ENCODE results near the gene TIPRL.
"Not testable (repeated sequence)": the region's sequence is repeated elsewhere in the genome, so short reads cannot be mapped to it uniquely, and the experiment has no call there.

TIPRL gene

DNA sequence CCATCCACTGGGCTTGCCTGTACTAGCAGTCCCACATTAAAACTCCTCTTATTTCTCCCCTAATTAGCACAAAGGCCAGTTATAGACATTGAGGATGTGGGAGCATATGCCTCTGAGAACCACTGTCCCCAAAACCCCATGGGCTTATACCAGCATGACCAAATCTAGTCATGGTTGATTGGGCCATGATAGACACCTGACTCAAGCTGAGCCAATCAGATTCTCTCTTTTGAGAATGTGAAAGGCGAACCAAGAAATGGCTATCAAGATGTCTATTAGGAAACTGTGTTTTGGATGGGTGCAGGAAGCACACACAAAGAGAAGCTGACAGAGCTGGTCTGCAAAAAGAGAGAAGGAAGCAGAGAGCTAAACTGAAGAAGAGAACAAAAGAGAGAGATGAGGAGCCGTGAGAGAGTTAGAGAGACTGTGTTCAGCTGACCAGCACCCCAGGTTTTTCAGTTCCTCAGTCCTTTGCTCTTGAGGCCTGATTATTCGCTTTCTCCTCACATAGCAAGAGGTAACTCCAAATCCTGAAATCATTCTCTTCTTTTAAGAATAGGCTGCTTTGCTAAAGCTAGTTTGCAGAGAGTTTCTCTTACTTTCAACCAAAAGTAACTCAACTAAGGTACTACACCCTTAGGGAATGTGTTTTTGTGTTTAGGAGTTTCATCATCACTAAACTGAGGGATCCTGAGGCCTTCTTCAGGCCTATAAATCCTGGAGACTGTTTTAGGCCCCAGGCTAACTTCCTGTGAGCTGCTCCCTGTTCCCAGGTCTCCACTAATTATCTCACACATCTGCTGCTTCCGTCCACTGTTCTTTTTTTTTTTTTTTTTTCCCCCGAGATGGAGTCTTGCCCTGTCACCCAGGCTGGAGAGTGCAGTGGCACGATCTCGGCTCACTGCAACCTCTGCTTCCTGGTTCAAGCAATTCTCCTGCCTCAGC, 7.9 kb upstream of the TIPRL start:
- no peak overlapping the region for H3K4me3 ChIP-seq (ENCODE audit: low read depth, low read length)
- no peaks in the 10 kb centered on the region for H3K27me3 ChIP-seq (ENCODE audit: insufficient read depth, low read depth, severe bottlenecking)
- no peak overlapping the region for H3K27ac ChIP-seq
- H3K36me3 ChIP-seq, result no peaks in the 10 kb centered on the region
- no peak for DNase-seq
- H3K9me3 ChIP-seq (ENCODE audit: severe bottlenecking), result no peaks in the 10 kb centered on the region
- TF ChIP-seq, protein P1, sequence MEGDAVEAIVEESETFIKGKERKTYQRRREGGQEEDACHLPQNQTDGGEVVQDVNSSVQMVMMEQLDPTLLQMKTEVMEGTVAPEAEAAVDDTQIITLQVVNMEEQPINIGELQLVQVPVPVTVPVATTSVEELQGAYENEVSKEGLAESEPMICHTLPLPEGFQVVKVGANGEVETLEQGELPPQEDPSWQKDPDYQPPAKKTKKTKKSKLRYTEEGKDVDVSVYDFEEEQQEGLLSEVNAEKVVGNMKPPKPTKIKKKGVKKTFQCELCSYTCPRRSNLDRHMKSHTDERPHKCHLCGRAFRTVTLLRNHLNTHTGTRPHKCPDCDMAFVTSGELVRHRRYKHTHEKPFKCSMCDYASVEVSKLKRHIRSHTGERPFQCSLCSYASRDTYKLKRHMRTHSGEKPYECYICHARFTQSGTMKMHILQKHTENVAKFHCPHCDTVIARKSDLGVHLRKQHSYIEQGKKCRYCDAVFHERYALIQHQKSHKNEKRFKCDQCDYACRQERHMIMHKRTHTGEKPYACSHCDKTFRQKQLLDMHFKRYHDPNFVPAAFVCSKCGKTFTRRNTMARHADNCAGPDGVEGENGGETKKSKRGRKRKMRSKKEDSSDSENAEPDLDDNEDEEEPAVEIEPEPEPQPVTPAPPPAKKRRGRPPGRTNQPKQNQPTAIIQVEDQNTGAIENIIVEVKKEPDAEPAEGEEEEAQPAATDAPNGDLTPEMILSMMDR (IDR thresholded peaks at IDR 0.05; ENCODE audit: low read depth, low read length), result no peak

DNA sequence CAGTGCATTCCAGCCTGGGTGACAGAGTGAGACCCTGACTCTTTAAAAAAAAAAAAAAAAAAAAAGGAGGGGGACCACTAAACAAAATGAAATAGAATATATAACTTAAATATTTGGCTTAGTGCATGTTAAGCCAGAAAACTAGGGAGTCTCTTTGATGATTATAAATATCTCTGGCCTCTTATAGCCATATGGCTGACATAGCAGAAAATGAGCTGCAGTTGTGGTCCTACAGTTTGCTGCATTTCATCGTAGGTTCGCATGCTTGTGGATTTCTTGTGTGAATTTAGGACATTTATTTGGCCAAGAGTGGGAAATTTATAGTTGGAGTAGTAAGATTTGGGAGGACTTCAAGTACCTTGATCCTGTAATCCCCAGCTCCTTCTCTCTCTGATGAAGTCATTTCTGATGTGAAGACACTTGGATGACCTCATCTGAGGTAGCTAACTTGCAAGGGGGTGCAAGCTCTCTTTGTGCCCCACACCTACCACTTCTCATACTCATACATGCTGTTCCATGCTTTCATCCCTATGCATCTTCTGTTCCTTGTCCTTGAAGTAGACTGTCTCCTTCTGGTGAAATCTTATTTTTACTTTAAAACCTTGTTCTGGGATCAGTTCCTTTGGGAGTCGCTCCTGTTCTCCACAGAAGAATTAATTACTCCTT, 6.4 kb upstream of the TIPRL start:
- H3K36me3 ChIP-seq, result no peaks in the 10 kb centered on the region
- TF ChIP-seq, protein P1 (IDR thresholded peaks at IDR 0.05; ENCODE audit: low read depth, low read length), result no peak
- H3K27ac ChIP-seq, result no peak overlapping the region
- no peak overlapping the region for H3K4me3 ChIP-seq (ENCODE audit: low read depth, low read length)
- H3K27me3 ChIP-seq (ENCODE audit: insufficient read depth, low read depth, severe bottlenecking), result no peaks in the 10 kb centered on the region
- H3K9me3 ChIP-seq (ENCODE audit: severe bottlenecking), result no peaks in the 10 kb centered on the region
- no peak for DNase-seq

- Histone ChIP-seq H3K4me3 (ENCODE audit: low read depth, low read length) (peak overlapping the region; percentile 68), H3K27ac (no peak overlapping the region; the same call in 1 of the 2 replicates), H3K27me3 (ENCODE audit: insufficient read depth, low read depth, severe bottlenecking) (no peaks in the 10 kb centered on the region), H3K9me3 (ENCODE audit: severe bottlenecking) (no peaks in the 10 kb centered on the region), H3K36me3 (no peaks in the 10 kb centered on the region)
- no peak for DNase-seq
- TF ChIP-seq, protein P1 (IDR thresholded peaks at IDR 0.05; ENCODE audit: low read depth, low read length), result no peak
These were observed 530 bp upstream of the TIPRL start for GRCh38 chr1:168178227-168178637.

DNA sequence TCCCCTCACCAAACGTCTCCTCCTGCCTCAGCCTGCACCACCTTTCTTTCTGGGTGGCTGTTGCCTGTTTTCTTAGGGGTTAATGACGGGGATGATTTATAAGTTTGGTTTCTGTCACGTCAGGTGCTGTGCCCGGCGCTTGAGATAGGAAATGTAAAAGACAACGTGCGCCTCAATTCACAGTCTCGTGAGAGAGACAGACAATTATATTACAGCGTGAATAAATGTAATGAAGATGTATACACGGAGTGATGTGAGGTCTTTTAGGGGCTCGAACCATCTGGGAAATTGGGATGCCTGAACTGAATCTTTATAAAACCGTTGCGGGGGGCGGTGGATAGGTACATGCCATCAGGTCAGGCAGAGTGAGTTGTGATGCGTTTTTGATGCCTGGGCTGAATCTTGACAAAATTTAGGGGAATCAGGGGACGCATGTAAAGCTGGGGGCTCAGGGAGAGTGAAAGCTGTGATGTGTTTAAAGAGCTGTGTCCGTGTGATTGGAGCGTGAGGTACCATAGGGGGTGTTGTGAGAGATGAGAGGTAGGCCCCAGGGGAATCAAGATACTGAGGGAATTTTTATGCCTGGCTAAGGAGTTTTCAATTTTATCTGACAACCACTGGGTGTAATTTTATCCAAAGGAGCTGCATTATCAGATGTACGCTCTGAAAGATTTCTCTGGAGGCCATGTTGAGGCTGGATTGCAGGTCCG, 831 bp downstream of the TIPRL start:
- Histone ChIP-seq H3K9me3 (ENCODE audit: severe bottlenecking) (no peaks in the 10 kb centered on the region), H3K27me3 (ENCODE audit: insufficient read depth, low read depth, severe bottlenecking) (no peaks in the 10 kb centered on the region), H3K27ac (peak overlapping the region; percentile 76), H3K36me3 (no peaks in the 10 kb centered on the region), H3K4me3 (ENCODE audit: low read depth, low read length) (peak overlapping the region; percentile 68)
- TF ChIP-seq, protein P1 (IDR thresholded peaks at IDR 0.05; ENCODE audit: low read depth, low read length), result no peak
- no peak for DNase-seq

DNA sequence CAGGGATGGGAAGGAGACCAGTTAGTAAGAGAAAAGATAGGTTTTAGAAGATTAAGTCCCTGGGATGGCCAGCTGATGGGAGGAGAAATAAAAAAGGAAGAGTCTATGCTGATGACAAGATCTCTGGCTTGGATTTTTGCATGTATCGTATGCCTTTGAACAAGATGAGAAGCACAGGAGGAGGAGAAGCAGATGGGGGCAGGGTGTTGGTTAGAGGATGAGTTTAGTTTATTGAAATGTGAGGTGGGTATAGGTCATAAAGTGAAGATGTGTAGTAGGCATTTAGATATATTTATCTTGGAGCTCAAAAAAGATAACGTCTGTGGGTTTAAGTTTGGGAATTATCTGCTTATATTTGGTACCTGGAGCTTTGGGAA, 1.4 kb downstream of the TIPRL start:
- H3K9me3 ChIP-seq (ENCODE audit: severe bottlenecking), result no peaks in the 10 kb centered on the region

GRCh38 chr1:168181063-168181720, 2.4 kb downstream of the TIPRL start:
- not testable (repeated sequence) for H3K9me3 ChIP-seq (ENCODE audit: severe bottlenecking); H3K27ac ChIP-seq; H3K36me3 ChIP-seq; H3K4me3 ChIP-seq (ENCODE audit: low read depth, low read length); H3K27me3 ChIP-seq (ENCODE audit: insufficient read depth, low read depth, severe bottlenecking); DNase-seq

More for the DNA sequence above, 1.4 kb downstream of the TIPRL start:
- Histone ChIP-seq H3K27ac (no peak overlapping the region), H3K27me3 (ENCODE audit: insufficient read depth, low read depth, severe bottlenecking) (no peaks in the 10 kb centered on the region), H3K36me3 (no peaks in the 10 kb centered on the region), H3K4me3 (ENCODE audit: low read depth, low read length) (peak overlapping the region; percentile 68)
- TF ChIP-seq, protein P1 (IDR thresholded peaks at IDR 0.05; ENCODE audit: low read depth, low read length), result no peak
- DNase-seq, result no peak
